ENCODE measurements around the gene ZDHHC24.
"Not testable (repeated sequence)": the region's sequence is repeated elsewhere in the genome, so short reads cannot be mapped to it uniquely, and the experiment has no call there.

ZDHHC24 gene

DNA sequence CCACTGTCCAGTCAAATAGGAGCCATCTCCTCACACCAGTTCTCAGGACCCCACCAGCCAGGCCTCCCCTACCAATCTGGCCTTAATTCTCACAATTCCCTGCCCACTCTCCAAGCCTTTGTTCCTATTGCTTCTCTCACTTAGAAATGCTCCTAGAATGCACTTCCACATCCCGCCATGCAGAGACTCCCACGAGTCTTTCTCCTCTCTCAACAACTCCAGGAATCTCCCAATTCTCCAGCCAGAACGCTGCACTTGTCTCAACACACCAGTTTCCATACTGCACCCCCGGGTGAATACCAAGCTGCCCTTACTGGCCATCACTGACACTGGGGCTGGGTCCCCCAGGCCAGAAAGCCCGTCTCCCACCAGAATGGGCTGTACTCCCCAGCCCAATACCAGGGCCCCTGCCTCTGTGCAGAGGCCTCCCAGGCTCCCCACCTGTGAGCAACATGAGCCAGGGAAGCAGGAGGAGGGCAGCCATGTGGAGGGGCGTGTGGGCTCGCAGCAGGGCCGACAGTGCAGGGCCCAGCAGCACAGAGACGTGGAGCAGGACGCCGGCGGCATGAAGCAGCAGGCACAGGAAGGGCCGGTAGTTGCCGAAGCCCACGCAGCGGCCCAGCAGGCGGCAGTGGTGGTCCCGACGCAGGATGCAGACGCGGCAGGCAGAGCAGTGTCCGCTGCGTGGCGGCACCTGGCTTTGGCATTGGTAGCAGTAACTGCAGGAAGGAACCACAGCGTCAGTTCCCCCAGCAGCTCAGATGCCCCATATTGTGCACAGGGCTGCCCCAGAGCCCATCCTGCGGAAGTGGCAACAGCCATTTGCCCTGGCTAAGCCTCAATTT is 2.4 kb downstream of the ZDHHC24 start:
- no peak for DNase-seq

DNA sequence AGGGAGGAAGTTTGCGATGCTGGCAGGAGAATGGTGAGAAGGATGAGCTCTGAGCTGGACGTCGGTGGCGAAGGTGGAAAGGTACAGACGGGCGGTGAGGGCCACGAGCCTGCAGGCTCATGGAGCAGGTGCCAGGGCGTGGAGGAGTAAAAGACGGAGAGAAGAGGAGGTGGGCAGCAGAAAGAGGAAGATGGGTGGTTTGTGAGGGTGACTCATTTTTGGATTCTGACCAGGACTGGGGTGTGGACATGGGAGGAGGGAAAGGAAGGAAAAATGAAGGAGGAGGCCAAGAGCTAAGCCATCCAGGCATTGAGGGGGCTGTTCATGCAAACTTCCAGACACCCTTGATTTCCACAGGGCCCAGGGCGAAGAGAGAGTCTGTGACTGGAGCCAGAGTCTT is 3.5 kb downstream of the ZDHHC24 start:
- DNase-seq, result no peak

DNA sequence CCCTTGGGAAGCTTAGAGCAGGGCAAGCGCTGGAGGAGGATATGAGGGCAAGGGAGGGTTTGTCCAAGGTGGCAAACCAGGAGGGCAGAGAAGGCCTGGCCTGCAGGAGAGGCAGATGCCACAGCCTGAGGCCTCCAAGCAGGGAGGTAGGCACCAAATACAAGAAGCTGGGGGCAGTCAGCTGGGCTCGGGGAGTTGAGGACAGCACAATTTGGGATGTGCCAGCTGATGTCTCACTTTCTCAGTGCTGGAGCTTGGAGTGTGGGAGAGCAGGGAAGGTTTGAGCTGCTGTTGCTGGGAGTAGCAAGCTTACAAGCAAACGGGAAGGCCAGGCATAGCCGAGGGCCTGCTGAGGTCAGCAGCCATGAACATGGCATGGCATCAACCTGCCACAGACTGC is 4.0 kb downstream of the ZDHHC24 start:
- no peak for DNase-seq

GRCh38 chr11:66540598-66540997 is 5.2 kb downstream of the ZDHHC24 start:
- not testable (repeated sequence) for DNase-seq

GRCh38 chr11:66539870-66540213 is 6.0 kb downstream of the ZDHHC24 start:
- DNase-seq, result no peak

DNA sequence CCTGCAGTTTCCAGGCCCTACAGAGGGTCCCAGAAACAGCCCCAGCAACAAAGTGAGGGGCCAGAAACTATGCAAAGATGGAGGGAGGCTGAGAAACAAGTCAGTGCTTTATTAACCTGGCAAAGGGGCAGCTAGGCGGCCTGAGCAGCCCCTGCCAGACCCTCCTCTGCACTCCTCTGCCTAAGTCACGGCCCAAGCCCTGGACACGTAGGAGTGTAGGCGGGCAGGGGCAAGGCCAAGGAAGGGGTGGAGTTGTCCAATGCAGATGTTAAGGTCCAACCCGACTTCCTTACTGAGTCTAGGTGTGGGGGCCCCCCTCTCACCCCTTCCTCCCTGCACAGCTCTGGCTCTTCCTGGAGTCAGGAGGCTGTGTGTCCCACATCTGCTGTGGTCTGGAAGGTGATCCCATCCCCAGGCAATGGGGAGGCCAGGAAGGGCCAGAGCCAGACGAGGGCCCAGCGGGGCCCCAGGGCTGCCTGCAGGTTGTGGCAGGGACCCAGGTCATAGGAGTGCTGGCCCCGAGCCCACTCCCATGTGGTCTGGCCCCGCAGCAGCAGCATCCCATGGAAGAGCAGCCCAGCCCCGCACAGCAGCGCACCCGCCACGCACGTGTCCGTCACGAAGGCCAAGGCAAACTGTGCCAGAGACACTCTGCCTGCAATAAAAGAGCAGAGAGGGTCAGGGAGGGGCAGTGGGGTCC is 6.5 kb downstream of the ZDHHC24 start:
- no peak for DNase-seq

GRCh38 chr11:66532784-66533183 is 13.1 kb downstream of the ZDHHC24 start:
- no peak for DNase-seq

- DNase-seq, result no peak
Observed at GRCh38 chr11:66531841-66532240, 14.0 kb downstream of the ZDHHC24 start.

DNA sequence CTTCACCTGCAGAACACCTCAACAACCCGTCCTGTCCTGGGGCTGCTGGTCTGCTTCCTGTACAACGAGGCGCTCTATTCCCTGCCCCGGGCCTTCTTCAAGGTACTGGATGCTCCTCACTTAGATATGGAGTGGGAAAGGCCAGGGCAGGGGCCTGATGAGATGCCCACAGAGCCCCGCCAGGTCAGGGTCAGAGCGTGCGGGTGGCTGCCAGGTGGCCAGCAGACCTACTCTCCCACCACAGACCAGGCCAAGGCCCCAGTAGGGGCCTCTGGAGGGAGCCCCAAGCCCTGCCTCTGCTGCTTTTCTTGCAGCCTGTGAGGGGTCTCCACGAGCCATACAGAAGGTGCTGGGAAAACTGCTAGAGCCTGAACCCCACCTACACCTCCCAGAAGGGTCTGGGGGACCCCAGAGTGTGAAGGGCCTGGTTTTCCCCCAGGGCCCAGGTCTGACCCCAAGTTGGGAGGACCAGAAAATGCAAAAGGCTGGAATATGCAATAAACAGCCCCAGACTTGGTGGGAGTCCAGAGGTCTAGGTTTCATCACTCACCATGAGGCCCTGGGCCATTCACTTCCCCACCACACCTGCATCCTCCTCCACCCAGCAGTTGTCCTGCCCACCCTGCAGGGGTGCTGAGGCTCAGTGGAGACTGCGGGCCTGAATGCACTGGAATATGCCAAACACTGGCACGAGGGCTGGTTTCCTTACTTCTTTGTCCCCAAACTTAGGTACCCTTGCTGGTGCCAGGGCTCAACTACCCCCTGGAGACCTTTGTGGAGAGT is 14.7 kb downstream of the ZDHHC24 start:
- DNase-seq, result no peak

GRCh38 chr11:66529655-66530054 is 16.2 kb downstream of the ZDHHC24 start:
- DNase-seq, result no peak

DNA sequence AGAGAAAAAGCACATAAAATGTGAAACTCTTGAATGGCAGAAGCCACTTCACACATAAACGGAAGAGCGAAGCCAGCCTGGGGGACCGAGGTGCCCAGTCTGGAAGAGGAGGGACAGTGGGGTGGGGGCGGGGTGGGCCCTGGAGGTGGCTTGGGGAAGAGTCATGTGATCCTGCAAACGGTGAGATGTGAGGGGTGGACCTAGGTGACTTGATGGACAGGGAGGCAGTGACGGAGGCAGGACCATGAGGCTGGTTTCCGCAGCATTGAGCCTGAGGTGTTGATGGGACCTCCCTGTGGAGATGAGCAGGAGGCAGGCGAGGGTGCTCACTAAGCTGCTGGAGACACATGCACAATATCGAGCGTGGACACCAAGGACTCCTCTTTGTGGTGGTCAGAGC is 16.8 kb downstream of the ZDHHC24 start:
- DNase-seq, result no peak

DNA sequence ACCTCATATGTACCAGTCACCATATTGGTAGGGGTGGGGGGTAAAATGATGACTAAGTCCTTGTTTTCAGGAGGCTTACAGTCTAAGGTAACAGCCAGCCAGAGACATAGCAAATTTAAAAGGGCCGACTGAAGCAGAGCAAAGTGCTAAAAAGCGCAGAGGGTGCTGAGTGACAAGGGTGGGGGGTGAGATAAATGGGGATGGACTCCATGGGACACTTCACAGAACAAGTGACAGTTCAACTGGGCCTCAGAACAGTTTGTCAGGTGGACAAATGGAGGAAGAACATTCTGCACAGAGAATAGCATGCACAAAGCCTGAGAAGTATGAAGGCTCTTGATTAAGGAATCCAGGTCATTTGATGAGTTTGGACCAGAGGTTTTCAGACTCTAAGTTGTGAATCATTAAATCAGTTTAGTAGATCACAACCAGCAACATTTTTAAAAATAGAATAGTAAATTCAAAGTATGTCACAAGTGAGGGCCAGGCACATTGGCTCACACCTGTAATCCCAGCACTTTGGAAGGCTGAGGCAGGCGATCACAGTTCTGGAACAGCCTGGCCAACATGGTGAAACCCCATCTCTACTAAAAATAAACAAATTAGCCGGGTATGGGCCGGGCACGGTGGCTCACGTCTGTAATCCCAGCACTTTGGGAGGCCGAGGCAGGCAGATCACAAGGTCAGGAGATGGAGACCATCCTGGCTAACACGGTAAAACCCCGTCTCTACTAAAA is 21.4 kb downstream of the ZDHHC24 start:
- DNase-seq, result no peak

GRCh38 chr11:66523611-66524010 is 22.2 kb downstream of the ZDHHC24 start:
- DNase-seq, result no peak

GRCh38 chr11:66510990-66511339 is 34.9 kb downstream of the ZDHHC24 start:
- DNase-seq, result no peak

DNA sequence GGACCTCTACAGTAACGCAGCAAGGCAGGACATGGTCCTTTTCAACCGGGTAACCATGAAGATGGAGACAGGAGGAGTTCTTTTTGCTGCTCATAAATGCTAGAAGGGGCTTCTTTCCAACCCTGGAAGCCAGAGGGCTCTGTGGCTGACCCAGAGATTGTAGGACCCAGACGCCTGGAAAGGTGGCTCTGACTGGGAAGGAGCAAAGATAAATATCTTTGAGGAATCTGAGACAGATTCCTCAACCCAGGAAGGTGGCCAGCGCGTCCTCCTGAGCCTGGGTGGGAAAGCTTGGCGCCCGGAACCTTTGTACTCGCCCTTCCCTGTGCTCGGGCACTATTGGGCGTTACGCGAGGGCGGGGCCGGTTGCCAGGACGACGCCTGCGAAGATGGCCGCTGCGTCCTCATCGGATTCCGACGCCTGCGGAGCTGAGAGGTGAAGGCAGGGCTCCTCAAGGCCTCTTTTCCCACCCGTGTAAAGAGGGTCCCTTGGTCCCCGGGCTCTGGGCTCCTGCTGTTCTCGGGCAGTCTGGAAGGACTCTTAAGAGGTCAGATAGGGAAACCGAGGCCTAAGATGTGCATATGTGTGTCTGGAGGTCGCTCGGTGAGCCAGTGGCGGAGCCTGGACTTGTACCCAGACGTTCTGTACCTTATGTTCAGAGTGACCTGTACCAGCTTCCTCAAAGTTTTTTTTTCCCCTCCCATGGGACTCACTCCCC is 35.4 kb downstream of the ZDHHC24 start, which contains the start of gene BBS1:
BBS1 (plus strand) TSS at position 365 of the 719 bp plus-strand sequence; CDS start at position 390, 25 bp downstream.
- peak; percentile 43 for DNase-seq

- DNase-seq, result no peak
Observed at GRCh38 chr11:66509131-66509561, 36.7 kb downstream of the ZDHHC24 start.

- no peak for DNase-seq
Observed at GRCh38 chr11:66505276-66505816, 40.5 kb downstream of the ZDHHC24 start.

- no peak for DNase-seq
Observed at GRCh38 chr11:66498506-66498905, 47.3 kb downstream of the ZDHHC24 start.

DNA sequence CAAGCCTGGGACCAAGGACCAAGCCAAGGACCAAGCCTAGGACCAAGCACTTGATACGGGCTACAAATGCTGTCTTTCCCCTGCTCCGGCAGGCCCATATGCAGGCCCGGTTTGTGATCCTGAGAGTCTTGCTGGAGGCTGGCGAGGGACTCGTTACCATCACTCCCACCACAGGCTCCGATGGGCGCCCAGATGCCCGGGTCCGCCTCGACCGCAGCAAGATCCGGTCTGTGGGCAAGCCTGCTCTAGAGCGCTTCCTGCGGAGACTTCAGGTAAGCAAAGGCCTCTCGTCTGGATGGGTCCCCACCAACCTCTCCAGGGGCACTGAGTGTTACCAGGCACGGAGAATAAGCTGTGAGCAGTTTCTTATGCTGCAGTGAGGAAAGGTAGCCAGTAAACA is 48.6 kb downstream of the ZDHHC24 start:
- no peak for DNase-seq

- DNase-seq, result no peak
Observed at GRCh38 chr11:66495401-66495854, 50.4 kb downstream of the ZDHHC24 start.

DNA sequence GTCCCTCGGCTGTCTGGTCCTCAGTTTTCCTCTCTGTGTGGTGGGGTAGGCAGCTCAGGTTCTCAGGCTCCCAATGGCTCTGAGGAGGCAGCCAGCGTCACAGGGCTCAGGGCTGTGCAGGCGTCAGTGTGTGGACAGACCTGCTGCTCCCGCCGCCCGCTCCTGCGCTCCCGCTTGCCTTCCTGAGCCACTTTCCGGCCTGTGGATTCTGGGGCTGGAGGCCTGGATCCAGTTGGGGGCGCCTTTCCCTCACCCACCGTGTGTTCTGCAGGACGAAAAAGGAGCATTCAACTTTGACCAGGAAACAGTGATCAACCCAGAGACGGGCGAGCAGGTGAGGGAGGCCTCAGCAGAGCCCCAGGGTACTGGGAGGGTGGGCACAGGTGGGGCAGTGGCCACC is 50.9 kb downstream of the ZDHHC24 start:
- DNase-seq, result no peak

GRCh38 chr11:66494458-66494857 is 51.4 kb downstream of the ZDHHC24 start:
- DNase-seq, result no peak

All from NCI-H1048 (cell line).